Pons (tissue), 1 donor: Measurements from ENCODE around the gene IFT88.

Experiments
- DNase-seq: peaks from one replicate; pipeline ENCODE4 v3.0.0-alpha.2; 2016; ENCODE audit warnings: low spot score

The IFT88 gene

GRCh38 chr13:20686863-20687579 is 120.1 kb downstream of the IFT88 start:
- DNase-seq: no peak

DNA sequence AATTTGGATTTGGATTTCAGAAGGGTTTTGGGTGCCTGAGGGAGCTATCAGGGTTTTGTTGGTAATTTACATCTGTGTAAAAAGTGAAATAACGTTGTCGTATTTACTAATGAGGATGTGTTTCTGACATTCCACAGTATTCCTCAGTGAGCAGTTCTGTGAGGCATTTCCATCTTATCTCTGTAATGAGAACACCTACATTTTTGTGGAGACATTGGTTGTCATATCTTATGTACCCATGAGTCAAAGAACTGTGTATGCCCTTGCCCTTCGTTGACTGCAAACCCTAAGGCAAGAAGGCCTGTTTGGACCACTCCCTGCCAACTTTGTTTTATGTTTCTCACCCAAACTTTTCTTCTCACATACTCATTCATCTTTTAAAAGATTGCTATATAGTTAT is 122.3 kb downstream of the IFT88 start:
- DNase-seq: no peak

DNA sequence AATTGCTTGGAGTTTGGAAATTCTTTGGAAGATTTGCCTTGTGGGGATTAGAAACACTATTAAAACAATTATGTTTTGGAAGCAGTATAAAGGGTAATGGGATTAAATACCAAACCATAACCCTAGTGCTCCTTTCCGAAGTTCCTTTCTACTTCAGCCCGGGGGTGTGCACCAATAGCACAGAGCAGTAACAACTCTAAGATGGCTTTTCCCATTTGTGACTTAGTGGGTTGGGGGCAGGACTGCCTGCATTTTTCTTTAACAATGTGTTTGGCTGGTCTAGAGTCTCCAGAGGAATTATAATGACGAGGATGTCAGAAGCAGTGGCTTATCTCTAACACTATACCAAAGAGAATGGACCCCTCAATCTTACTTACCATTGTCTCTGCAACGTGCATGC is 124.7 kb downstream of the IFT88 start:
- DNase-seq: no peak

GRCh38 chr13:20696073-20696472 is 129.1 kb downstream of the IFT88 start:
- DNase-seq: no peak

DNA sequence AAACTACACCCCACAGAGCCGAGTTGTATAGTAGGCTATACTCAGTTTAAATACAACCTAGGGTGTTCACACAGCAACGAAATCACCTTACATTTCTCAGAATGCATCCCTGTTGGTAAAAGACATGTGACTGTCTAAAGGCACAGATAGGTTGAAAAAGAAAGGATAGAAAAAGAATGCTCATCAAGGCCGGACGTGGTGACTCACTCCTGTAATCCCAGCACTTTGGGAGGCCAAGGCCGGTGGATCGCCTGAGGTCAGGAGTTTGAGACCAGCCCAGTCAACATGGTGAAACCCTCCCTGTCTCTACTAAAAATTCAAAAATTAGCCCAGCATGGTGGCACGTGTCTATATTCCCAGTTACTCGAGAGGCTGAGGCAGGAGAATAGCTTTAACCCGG is 132.8 kb downstream of the IFT88 start:
- no peak for DNase-seq

GRCh38 chr13:20700288-20700687 is 133.3 kb downstream of the IFT88 start:
- no peak for DNase-seq

DNA sequence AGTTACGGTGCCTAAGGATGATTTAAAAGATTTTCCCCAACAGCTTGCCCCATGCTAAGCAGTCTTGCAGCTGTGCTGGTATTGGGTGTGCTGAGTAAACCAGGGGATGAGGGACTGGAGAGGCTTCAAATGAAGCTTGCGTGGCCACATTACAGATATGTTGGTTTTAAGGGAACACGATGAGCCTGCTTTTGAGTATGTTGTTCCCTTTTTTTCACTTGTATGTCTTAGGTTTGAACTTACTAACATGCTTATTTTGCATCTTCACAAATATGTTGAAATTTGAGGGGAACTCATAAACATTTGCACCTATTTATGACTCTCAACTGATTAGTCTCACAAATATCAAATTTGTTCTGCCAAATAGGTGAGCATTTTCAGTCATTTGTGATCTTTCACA is 134.5 kb downstream of the IFT88 start:
- DNase-seq: no peak

GRCh38 chr13:20702530-20702914 is 135.6 kb downstream of the IFT88 start:
- peak; percentile 68 for DNase-seq

DNA sequence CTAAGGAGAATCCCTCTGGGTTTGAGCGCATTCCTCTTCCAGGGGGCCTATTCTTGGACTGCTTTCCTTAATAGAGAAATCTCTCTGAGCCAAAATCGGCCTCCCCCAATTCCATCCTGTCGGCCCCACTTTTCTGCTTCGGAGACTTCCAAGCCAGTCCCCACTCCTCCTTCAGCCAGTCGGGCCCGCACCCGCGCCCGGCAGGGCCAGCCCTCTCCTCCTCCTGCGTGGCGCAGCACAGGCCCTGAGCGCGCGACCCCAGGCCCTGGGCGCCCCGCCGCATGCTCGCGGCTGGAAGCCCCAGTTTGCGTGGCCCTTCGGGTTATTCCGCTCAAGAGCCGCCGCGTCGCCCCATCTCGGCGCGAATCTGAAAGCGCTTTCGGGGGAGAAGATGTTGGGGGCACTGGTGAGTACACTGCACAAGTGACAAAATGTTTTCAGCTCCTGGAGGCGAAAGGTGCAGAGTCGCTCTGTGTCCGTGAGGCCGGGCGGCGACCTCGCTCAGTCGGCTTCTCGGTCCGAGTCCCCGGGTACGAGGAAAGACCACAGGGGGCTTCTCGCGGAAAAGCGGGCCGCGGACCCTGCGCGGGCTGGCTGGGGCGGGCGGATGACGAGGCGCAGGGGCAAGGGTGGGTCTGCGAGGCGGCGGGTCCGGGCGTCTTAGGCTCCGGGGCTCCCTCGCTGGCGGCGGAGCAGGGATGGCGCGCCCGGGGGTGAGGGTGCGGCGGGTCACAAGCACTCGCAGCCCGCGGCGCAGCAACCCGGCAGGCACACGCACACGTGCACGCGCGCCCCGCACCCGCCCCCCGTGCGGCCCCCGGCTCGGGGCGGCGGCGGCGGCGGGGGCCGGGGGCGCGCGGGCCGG is 136.2 kb downstream of the IFT88 start, which contains the start of gene IL17D:
Gene IL17D (plus strand): TSS at position 785 of the 865 bp plus-strand sequence. CDS start 303 bp downstream, outside the sequence.
- no peak for DNase-seq

- no peak for DNase-seq
Observed at GRCh38 chr13:20703780-20704458, 137.0 kb downstream of the IFT88 start.

DNA sequence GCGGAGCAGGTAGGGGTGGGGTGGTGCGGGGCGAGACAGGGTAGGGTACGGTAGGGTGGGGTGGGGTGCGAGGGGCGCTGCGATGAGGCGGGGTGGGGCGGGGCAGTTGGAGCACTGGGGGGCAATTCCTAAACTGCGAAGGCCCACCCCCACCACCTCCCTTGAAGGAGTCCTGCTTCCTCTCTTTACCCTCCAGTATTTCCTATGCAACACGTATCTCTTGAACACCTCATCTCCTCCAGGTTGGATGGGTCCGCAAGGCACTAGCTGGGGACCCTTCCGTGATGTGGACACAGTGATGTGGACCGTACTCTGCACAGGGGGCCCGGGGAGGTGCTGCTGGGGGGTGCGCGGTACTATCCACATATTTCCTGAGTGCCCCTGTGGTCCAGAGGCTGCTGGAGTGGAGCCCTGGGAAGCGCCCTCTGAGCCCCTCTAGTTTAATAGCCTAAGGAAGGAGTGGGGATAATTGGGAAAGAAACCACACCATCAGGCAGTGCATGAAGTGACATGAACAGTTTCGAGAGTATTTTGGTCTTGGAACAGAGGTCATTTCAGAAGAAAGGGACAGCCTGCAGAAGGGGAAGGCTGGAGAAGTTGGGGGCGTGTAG is 137.6 kb downstream of the IFT88 start:
- no peak for DNase-seq

DNA sequence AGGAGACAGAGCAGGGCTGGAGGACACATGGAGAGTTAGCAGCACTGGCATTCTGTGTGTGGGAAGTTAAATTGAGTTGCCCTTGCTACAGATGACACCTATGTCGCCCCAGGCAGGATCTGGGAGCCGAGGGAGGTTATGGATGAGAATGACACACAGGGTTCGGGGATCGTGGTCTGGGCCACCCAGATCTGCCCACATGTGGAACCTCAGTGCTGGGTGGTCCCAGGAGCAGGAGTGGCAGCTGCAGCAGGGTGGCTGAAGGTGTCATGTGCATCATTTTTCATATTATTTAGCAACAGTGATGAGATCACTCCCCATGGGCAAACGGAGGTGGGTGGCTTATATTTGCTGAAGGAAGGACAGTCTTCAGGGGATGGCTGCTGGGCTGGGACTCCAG is 139.7 kb downstream of the IFT88 start:
- DNase-seq: no peak

GRCh38 chr13:20708216-20708615 is 141.3 kb downstream of the IFT88 start:
- no peak for DNase-seq

GRCh38 chr13:20709369-20709768 is 142.4 kb downstream of the IFT88 start:
- DNase-seq: no peak

GRCh38 chr13:20709782-20710181 is 142.8 kb downstream of the IFT88 start:
- no peak for DNase-seq

DNA sequence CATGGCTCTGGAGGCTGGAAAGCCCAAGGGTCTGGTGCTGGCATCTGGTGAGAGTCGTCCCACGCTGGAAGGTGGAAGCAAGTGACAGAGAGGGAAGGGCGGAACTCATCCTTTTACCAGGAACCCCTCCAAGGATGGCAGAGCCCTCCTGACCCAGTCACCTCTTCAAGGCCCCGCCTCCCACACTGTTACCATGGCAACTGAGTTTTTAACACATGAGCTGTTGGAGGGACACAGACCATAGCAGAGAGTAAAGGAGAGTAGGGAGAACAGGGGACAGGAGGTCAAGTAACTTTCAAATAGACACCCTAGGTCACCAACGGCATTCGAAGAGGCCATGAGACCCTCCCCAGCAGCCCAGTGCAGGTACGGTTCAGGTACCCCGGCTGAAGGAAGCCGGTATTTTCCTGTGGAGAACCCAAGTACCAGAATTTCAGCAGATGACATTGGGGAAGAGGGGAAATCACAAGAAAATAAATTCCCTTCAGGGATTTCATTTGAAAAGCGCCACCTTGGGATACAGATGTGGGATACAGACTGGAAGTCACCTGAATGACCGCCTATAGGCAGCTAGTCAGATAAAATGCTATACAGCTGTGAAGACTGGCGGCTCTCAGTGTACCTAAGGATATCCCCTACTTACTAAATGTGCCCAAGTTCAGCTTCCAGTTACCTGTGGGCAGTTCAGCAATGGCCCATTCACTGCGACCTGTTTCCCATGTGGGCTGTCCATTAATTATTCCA is 144.5 kb downstream of the IFT88 start:
- no peak for DNase-seq

GRCh38 chr13:20713014-20713376 is 146.0 kb downstream of the IFT88 start:
- DNase-seq: no peak

DNA sequence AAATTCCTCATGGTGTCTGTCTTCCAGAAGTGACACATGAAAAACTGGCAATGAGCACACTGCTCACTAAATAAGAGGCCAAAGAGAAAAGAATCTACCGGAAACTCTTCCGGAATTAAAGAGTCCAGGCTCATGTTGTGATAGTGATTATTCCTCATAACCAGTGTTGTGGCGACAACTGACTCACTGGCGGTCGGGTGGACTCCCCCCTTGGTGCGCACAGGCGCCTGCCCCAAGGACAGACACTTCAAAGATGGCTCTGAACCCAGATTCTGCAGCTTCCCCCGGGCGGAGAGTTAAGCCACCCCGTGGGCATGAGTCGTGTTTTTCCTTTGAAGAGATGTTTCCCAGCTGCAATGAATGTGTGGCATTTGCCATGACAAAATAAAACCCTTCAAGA is 146.8 kb downstream of the IFT88 start:
- DNase-seq: no peak

DNA sequence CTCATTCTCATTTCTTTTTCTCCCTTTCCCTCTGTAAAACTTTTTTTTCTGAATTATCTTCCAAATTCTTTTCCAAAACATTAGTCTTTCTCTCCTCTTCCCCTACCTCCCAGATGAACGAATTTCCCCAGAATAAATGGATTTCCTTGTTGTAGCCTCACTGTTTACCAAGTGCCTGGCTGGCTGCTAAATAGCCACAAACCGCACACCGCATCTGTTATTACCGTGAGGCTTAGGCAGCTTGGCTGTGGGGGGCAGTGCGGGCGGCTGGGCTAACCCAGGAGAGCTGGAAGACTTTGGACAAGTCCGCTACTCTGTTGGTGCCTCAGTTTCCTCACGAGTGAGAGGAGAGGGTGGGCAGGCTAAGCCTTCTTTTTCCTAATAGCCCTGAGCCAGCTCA is 147.2 kb downstream of the IFT88 start:
- DNase-seq: no peak

DNA sequence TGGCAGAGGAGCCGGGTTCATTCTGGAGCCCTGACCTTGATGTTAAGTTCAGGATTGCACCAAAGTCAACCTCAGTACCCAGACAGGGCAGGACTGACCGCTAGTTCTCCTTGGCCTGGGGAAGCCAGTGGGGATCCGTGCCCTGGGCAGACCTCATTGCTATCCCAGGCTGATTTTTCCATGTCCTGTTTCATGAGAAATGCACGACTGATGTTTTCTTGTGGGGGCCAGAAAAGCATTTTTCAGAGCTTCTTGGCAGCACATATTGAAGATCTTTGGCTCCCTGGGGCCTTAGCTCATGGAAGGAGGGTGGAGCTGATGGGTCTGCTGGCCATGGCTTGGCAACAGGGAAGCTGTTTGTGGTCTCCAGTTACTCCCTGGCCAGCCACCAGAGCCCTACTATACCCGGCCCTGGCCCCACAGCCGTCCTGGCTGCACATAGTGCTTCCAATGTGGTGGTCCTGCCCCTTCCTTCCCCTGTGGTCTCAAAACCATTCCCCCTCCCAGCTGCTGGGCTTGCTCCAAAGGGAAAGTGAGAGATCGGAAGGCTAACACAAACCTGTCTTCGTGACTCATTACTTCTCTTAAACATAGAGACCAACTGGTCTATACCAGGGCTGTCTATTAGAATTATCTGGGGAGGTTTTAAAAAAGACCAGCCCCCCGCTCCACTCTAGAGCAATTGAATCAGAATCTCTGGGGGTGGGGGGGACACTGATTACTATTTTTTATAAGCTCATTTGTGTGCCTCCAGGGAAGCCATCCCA is 147.8 kb downstream of the IFT88 start:
- no peak for DNase-seq

DNA sequence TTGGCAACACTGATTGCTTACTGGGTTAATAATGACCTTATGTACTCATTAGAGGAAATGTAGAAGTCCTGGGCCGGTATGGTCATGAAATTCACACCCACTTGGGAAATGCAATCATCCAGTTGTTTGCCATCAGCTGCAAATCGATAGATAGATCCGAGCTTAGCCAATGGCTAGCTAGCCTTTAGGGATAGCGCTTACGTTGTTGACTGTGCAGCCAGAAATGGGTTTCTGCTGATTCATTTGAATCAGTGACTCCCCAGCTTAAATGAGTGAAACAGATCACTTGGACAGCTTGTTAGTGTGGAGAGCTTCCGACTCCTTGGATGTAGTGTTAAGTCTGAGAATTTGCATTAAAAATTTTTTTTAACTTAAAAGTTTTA is 148.4 kb downstream of the IFT88 start:
- DNase-seq: no peak
